Measurements from ENCODE around the gene CXCL9.

Gene CXCL9

GRCh38 chr4:76017056-76017686 lies 9.9 kb upstream of the CXCL9 start:
- Histone ChIP-seq H3F3A (ENCODE audit: insufficient read depth, low read length) (no peaks in the 10 kb centered on the region), H2AFZ (ENCODE audit: low read length) (no peak overlapping the region), H3K27ac (ENCODE audit: low read depth, low read length, poor library complexity, severe bottlenecking) (no peak overlapping the region), H3K27me3 (ENCODE audit: insufficient read depth, low read length) (no peaks in the 10 kb centered on the region), H3K9ac (ENCODE audit: low read length) (no peak overlapping the region), H3K4me2 (ENCODE audit: low read length) (no peak overlapping the region), H3K36me3 (ENCODE audit: insufficient read depth, low read length) (no peaks in the 10 kb centered on the region), H3K4me3 (ENCODE audit: low read depth, low read length, poor library complexity, severe bottlenecking) (no peak overlapping the region), H3K9me3 (ENCODE audit: low read length) (no peaks in the 10 kb centered on the region), H4K20me1 (ENCODE audit: insufficient read depth, low read length) (no peaks in the 10 kb centered on the region), H3K4me1 (ENCODE audit: insufficient read depth, low read length, severe bottlenecking) (no peaks in the 10 kb centered on the region), H3K79me2 (ENCODE audit: insufficient read depth, low read length) (no peaks in the 10 kb centered on the region), H3K9me2 (ENCODE audit: low read depth, low read length) (no peaks in the 10 kb centered on the region)
- TF ChIP-seq, protein P1, sequence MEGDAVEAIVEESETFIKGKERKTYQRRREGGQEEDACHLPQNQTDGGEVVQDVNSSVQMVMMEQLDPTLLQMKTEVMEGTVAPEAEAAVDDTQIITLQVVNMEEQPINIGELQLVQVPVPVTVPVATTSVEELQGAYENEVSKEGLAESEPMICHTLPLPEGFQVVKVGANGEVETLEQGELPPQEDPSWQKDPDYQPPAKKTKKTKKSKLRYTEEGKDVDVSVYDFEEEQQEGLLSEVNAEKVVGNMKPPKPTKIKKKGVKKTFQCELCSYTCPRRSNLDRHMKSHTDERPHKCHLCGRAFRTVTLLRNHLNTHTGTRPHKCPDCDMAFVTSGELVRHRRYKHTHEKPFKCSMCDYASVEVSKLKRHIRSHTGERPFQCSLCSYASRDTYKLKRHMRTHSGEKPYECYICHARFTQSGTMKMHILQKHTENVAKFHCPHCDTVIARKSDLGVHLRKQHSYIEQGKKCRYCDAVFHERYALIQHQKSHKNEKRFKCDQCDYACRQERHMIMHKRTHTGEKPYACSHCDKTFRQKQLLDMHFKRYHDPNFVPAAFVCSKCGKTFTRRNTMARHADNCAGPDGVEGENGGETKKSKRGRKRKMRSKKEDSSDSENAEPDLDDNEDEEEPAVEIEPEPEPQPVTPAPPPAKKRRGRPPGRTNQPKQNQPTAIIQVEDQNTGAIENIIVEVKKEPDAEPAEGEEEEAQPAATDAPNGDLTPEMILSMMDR (IDR thresholded peaks at IDR 0.05; ENCODE audit: low read length): no peak
- TF ChIP-seq EZH2 (IDR thresholded peaks at IDR 0.05; ENCODE audit: borderline replicate concordance, low read length): no peak

DNA sequence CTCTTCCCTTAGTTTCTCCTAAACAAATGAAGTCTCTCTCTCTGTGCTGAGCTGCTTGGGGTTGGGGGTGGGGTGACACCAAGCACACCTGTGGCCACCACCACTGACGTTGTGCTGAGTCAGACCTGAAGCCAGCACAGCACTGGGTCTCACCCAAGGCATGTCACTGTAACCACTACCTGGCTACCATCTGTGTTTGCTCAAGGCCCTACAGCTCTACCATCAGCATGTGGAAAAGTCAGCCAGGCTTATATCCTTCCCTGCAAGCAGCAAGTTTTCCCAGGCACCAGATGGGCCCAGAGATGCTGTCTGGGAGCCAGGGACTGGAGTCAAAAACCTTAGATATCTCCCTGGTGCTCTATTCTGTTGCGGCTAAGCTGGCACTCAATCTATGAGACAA lies 9.1 kb upstream of the CXCL9 start:
- Histone ChIP-seq H3K9me2 (ENCODE audit: low read depth, low read length) (no peaks in the 10 kb centered on the region), H2AFZ (ENCODE audit: low read length) (no peak overlapping the region), H3K9ac (ENCODE audit: low read length) (no peak overlapping the region), H3K36me3 (ENCODE audit: insufficient read depth, low read length) (no peaks in the 10 kb centered on the region), H3F3A (ENCODE audit: insufficient read depth, low read length) (no peaks in the 10 kb centered on the region), H3K9me3 (ENCODE audit: low read length) (no peaks in the 10 kb centered on the region), H3K27me3 (ENCODE audit: insufficient read depth, low read length) (no peaks in the 10 kb centered on the region), H3K4me3 (ENCODE audit: low read depth, low read length, poor library complexity, severe bottlenecking) (no peak overlapping the region), H3K27ac (ENCODE audit: low read depth, low read length, poor library complexity, severe bottlenecking) (no peak overlapping the region), H3K4me1 (ENCODE audit: insufficient read depth, low read length, severe bottlenecking) (no peaks in the 10 kb centered on the region), H3K4me2 (ENCODE audit: low read length) (no peak overlapping the region), H4K20me1 (ENCODE audit: insufficient read depth, low read length) (no peaks in the 10 kb centered on the region), H3K79me2 (ENCODE audit: insufficient read depth, low read length) (no peaks in the 10 kb centered on the region)
- no peak for TF ChIP-seq EZH2 (IDR thresholded peaks at IDR 0.05; ENCODE audit: borderline replicate concordance, low read length)
- TF ChIP-seq, protein P1 (IDR thresholded peaks at IDR 0.05; ENCODE audit: low read length): no peak

DNA sequence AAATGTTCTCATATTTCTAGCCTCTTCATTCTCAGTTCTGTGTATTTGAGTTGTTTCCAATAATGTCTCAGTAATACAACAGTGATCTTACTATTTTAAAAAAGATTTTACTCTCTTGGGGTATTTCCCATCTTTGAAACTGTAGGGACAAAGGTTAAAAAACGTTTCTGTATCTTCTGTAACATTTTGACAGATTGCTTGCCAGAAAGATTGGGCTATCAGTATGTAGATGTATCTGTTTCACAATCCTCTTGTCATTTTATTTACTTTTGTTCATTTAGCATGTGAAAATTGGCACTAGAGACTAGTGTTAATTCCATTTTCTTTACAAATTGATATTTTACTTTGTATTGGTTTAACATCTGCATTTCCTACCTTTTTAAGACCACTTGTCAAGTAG lies 6.2 kb upstream of the CXCL9 start:
- Histone ChIP-seq H3K9me2 (ENCODE audit: low read depth, low read length) (no peaks in the 10 kb centered on the region), H3K9ac (ENCODE audit: low read length) (no peak overlapping the region), H3K9me3 (ENCODE audit: low read length) (no peaks in the 10 kb centered on the region), H3K4me3 (ENCODE audit: low read depth, low read length, poor library complexity, severe bottlenecking) (no peak overlapping the region), H2AFZ (ENCODE audit: low read length) (no peak overlapping the region), H3F3A (ENCODE audit: insufficient read depth, low read length) (no peaks in the 10 kb centered on the region), H3K27me3 (ENCODE audit: insufficient read depth, low read length) (no peaks in the 10 kb centered on the region), H3K4me1 (ENCODE audit: insufficient read depth, low read length, severe bottlenecking) (no peaks in the 10 kb centered on the region), H3K79me2 (ENCODE audit: insufficient read depth, low read length) (no peaks in the 10 kb centered on the region), H3K36me3 (ENCODE audit: insufficient read depth, low read length) (no peaks in the 10 kb centered on the region), H3K4me2 (ENCODE audit: low read length) (no peak overlapping the region), H4K20me1 (ENCODE audit: insufficient read depth, low read length) (no peaks in the 10 kb centered on the region), H3K27ac (ENCODE audit: low read depth, low read length, poor library complexity, severe bottlenecking) (no peak overlapping the region)
- TF ChIP-seq, protein P1 (IDR thresholded peaks at IDR 0.05; ENCODE audit: low read length): no peak
- TF ChIP-seq EZH2 (IDR thresholded peaks at IDR 0.05; ENCODE audit: borderline replicate concordance, low read length): no peak
